WTC11 (cell line): ENCODE results near the gene TBC1D1.
"Not testable (repeated sequence)": the region's sequence is repeated elsewhere in the genome, so short reads cannot be mapped to it uniquely, and the experiment has no call there.

Source experiments
- ESRRA ChIP-seq: sonication (generic); formaldehyde crosslinking; IDR thresholded peaks from 2 replicates; pipeline ENCODE4 v1.8.1; 2022; ENCODE audit warnings: mild to moderate bottlenecking, missing genetic modification reagents, borderline replicate concordance
- FOXJ3 ChIP-seq: sonication (generic); formaldehyde crosslinking; IDR thresholded peaks from 2 replicates; pipeline ENCODE4 v1.9.0; 2021; ENCODE audit warnings: missing genetic modification reagents, mild to moderate bottlenecking, borderline replicate concordance
- ZNF121 ChIP-seq: sonication (generic); formaldehyde crosslinking; IDR thresholded peaks from 2 replicates; pipeline ENCODE4 v1.8.0; 2023; ENCODE audit warnings: missing genetic modification reagents
- ZNF671 ChIP-seq: fragments of 250-450 bp; sonication (Bioruptor Pico); IDR thresholded peaks from 2 replicates; pipeline ENCODE4 v1.8.0; 2021; ENCODE audit warnings: mild to moderate bottlenecking
- TF ChIP-seq, protein P1 (sequence below): fragments of 200-600 bp; IDR thresholded peaks from 2 replicates; pipeline ENCODE4 v1.8.0; 2022; ENCODE audit warnings: antibody characterized with exemption
- TF ChIP-seq, protein P2 (sequence below): sonication (generic); formaldehyde crosslinking; conservative IDR thresholded peaks from 2 replicates; pipeline ENCODE4 v1.8.1; 2023; ENCODE audit warnings: mild to moderate bottlenecking, low read depth, missing genetic modification reagents, moderate library complexity

DNA sequence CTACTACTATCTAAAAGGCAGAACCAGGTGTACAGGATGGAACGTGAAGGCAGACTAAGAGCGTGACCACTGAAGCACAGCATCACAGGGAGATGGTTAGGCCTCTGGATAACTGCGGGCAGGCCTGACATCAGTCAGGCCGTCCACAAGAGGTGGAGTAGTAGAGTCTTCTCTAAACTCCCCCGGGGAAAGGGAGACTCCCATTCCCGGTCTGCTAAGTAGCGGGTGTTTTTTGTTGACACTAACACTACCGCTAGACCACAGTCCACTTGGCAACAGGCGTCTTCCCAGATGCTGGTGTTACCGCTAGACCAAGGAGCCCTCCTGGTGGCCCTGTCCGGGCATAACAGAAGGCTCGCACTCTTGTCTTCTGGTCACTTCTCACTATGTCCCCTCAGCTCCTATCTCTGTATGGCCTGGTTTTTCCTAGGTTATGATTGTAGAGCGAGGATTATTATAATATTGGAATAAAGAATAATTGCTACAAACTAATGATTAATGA, 84.5 kb downstream of the TBC1D1 start:
- TF ChIP-seq, protein P1, sequence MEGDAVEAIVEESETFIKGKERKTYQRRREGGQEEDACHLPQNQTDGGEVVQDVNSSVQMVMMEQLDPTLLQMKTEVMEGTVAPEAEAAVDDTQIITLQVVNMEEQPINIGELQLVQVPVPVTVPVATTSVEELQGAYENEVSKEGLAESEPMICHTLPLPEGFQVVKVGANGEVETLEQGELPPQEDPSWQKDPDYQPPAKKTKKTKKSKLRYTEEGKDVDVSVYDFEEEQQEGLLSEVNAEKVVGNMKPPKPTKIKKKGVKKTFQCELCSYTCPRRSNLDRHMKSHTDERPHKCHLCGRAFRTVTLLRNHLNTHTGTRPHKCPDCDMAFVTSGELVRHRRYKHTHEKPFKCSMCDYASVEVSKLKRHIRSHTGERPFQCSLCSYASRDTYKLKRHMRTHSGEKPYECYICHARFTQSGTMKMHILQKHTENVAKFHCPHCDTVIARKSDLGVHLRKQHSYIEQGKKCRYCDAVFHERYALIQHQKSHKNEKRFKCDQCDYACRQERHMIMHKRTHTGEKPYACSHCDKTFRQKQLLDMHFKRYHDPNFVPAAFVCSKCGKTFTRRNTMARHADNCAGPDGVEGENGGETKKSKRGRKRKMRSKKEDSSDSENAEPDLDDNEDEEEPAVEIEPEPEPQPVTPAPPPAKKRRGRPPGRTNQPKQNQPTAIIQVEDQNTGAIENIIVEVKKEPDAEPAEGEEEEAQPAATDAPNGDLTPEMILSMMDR: not testable (repeated sequence)
- not testable (repeated sequence) for TF ChIP-seq ZNF121, ZNF671, FOXJ3, ESRRA (CRISPR knock-in tag)
- TF ChIP-seq, protein P2, sequence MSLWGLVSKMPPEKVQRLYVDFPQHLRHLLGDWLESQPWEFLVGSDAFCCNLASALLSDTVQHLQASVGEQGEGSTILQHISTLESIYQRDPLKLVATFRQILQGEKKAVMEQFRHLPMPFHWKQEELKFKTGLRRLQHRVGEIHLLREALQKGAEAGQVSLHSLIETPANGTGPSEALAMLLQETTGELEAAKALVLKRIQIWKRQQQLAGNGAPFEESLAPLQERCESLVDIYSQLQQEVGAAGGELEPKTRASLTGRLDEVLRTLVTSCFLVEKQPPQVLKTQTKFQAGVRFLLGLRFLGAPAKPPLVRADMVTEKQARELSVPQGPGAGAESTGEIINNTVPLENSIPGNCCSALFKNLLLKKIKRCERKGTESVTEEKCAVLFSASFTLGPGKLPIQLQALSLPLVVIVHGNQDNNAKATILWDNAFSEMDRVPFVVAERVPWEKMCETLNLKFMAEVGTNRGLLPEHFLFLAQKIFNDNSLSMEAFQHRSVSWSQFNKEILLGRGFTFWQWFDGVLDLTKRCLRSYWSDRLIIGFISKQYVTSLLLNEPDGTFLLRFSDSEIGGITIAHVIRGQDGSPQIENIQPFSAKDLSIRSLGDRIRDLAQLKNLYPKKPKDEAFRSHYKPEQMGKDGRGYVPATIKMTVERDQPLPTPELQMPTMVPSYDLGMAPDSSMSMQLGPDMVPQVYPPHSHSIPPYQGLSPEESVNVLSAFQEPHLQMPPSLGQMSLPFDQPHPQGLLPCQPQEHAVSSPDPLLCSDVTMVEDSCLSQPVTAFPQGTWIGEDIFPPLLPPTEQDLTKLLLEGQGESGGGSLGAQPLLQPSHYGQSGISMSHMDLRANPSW (CRISPR knock-in tag): not testable (repeated sequence)
